Left ventricle myocardium inferior (tissue), 1 donor: ENCODE data around the gene PDE11A. TPM values are rescaled to one million over a fixed set of nuclear protein-coding genes. Genes with fewer than 3 reads are reported as not detected.

ENCODE experiments used
- DNase-seq: peaks from one replicate; pipeline ENCODE4 v3.0.0-alpha.2; 2020
- H3K27ac ChIP-seq: fragments of 200-600 bp; replicated peaks from 2 replicates; pipeline ENCODE4 v1.8.0; 2021
- H3K27me3 ChIP-seq: fragments of 200-600 bp; 2 replicates; pipeline ENCODE4 v1.8.0; 2021; ENCODE audit warnings: low read depth
- H3K36me3 ChIP-seq: fragments of 200-600 bp; 2 replicates; pipeline ENCODE4 v1.8.0; 2021
- H3K4me1 ChIP-seq: fragments of 200-600 bp; 2 replicates; pipeline ENCODE4 v1.8.0; 2021
- H3K4me3 ChIP-seq: fragments of 200-600 bp; 2 replicates; pipeline ENCODE4 v1.8.0; 2021; ENCODE audit warnings: mild to moderate bottlenecking, moderate library complexity
- H3K9me3 ChIP-seq: fragments of 200-600 bp; replicated peaks from 2 replicates; pipeline ENCODE4 v1.8.0; 2021
- CTCF ChIP-seq: fragments of 200-600 bp; IDR thresholded peaks from 2 replicates; pipeline ENCODE4 v1.8.0; 2021; ENCODE audit warnings: antibody characterized with exemption, mild to moderate bottlenecking, borderline replicate concordance
- intact Hi-C: fragments of 100-400 bp; cut with micrococcal nuclease; formaldehyde crosslinking; loops from one replicate; pipeline ENCODE4 v1.11.0; 2022
- total RNA-seq: library from RNA; stranded (reverse); fragmentation: NEBNext Ultra II Directional; extraction: Animal tissue kit (Norgen Biotek cat#: 25700); gene quantifications from one replicate; pipeline ENCODE4 v1.2.1, GENCODE V29; 2021
- donor health status: DM: no; HTN: yes; CAD: no; lungs with severe emphysema.

Gene PDE11A
- total RNA-seq, 1 donor from 2014 or later, result 2.5 TPM

- no peaks in the 10 kb centered on the region for H3K36me3 ChIP-seq
- no peaks in the 10 kb centered on the region for H3K9me3 ChIP-seq
- H3K4me1 ChIP-seq, result peaks cover 10% of the 10 kb centered on the region
- TF ChIP-seq CTCF, result no peak
- no peak overlapping the region for H3K4me3 ChIP-seq
- H3K27me3 ChIP-seq, result no peaks in the 10 kb centered on the region
- intact Hi-C loops, result no loop called here
- H3K27ac ChIP-seq, result no peak overlapping the region
- DNase-seq, result no peak
Observed at GRCh38 chr2:177705511-177706173, 366.9 kb downstream of the PDE11A start.

GRCh38 chr2:177703159-177703558 lies 369.4 kb downstream of the PDE11A start:
- H3K27me3 ChIP-seq, result no peaks in the 10 kb centered on the region
- no peak overlapping the region for H3K4me3 ChIP-seq
- H3K4me1 ChIP-seq, result no peaks in the 10 kb centered on the region
- H3K27ac ChIP-seq, result no peak overlapping the region
- intact Hi-C loops, result no loop called here
- no peaks in the 10 kb centered on the region for H3K36me3 ChIP-seq
- no peak for TF ChIP-seq CTCF
- no peaks in the 10 kb centered on the region for H3K9me3 ChIP-seq
- no peak for DNase-seq

- DNase-seq, result no peak
- Histone ChIP-seq H3K27me3 (no peaks in the 10 kb centered on the region), H3K36me3 (no peaks in the 10 kb centered on the region), H3K4me3 (no peak overlapping the region), H3K4me1 (no peaks in the 10 kb centered on the region), H3K9me3 (no peaks in the 10 kb centered on the region), H3K27ac (no peak overlapping the region)
- TF ChIP-seq CTCF, result no peak
- intact Hi-C loops, result no loop called here
Observed at GRCh38 chr2:177698281-177698680, 374.3 kb downstream of the PDE11A start.

- intact Hi-C loops, result no loop called here
- Histone ChIP-seq H3K36me3 (no peaks in the 10 kb centered on the region), H3K9me3 (no peaks in the 10 kb centered on the region), H3K4me1 (no peaks in the 10 kb centered on the region), H3K4me3 (no peak overlapping the region), H3K27ac (no peak overlapping the region), H3K27me3 (no peaks in the 10 kb centered on the region)
- no peak for DNase-seq
- no peak for TF ChIP-seq CTCF
Observed at GRCh38 chr2:177694348-177694747, 378.2 kb downstream of the PDE11A start.

GRCh38 chr2:177693658-177694339 lies 378.8 kb downstream of the PDE11A start:
- H3K9me3 ChIP-seq, result no peaks in the 10 kb centered on the region
- no peak for DNase-seq
- H3K27ac ChIP-seq, result no peak overlapping the region
- H3K36me3 ChIP-seq, result no peaks in the 10 kb centered on the region
- H3K27me3 ChIP-seq, result no peaks in the 10 kb centered on the region
- no peak overlapping the region for H3K4me3 ChIP-seq
- intact Hi-C loops, result no loop called here
- TF ChIP-seq CTCF, result no peak
- H3K4me1 ChIP-seq, result no peaks in the 10 kb centered on the region
